ENCODE results near the gene ZNF135. TPM values are rescaled to one million over a fixed set of nuclear protein-coding genes. Genes with fewer than 3 reads are reported as not detected.

The ZNF135 gene
- total RNA-seq: under 1 TPM in 1 of 2 experiments, not detected in 1; 0.12 TPM

- Mint-ChIP-seq H3K36me3 (peaks cover 50% of the 10 kb centered on the region), H3K27me3 (peaks cover 19% of the 10 kb centered on the region), H3K4me3 (peak within 1 kb of the TSS; percentile 34), H3K9me3 (peaks cover 62% of the 10 kb centered on the region), H3K4me1 (ENCODE audit: low read depth) (peaks cover 4% of the 10 kb centered on the region), H3K27ac (no peak within 1 kb of the TSS)
- POLR2A ChIA-PET: interaction anchor here (0.9 kb wide), 1 partner anchor 123 kb away, joined by 4 read pairs; no protein-coding TSS in a partner anchor
- CTCF ChIA-PET: interaction anchor here (0.6 kb wide), 1 partner anchor 460 kb away, joined by 4 read pairs; no protein-coding TSS in a partner anchor
- DNase-seq: peak; percentile 45
- intact Hi-C loops (cut with micrococcal nuclease): no loop called here
Observed at GRCh38 chr19:58059003-58059670, at the start of gene ZNF135. ZNF135 (plus strand) TSS chr19:58059282; CDS start chr19:58060003, 721 bp downstream.

- H3K4me1 Mint-ChIP-seq (ENCODE audit: low read depth): peaks cover 2% of the 10 kb centered on the region
- POLR2A ChIA-PET: no interaction called here
- peaks cover 2% of the 10 kb centered on the region for H3K27me3 Mint-ChIP-seq
- H3K9me3 Mint-ChIP-seq: peaks cover 75% of the 10 kb centered on the region
- no peak for DNase-seq
- peaks cover 61% of the 10 kb centered on the region for H3K36me3 Mint-ChIP-seq
- CTCF ChIA-PET: no interaction called here
- intact Hi-C loops (cut with micrococcal nuclease): loop anchor here (10.0 kb wide), 1 partner anchor 176 kb away; the partner anchor contains the start of gene ZNF274
- no peak overlapping the region for H3K27ac Mint-ChIP-seq
- peak overlapping the region; percentile 49 for H3K4me3 Mint-ChIP-seq
Observed at GRCh38 chr19:58009301-58009665, 49.8 kb upstream of the ZNF135 start.

DNA sequence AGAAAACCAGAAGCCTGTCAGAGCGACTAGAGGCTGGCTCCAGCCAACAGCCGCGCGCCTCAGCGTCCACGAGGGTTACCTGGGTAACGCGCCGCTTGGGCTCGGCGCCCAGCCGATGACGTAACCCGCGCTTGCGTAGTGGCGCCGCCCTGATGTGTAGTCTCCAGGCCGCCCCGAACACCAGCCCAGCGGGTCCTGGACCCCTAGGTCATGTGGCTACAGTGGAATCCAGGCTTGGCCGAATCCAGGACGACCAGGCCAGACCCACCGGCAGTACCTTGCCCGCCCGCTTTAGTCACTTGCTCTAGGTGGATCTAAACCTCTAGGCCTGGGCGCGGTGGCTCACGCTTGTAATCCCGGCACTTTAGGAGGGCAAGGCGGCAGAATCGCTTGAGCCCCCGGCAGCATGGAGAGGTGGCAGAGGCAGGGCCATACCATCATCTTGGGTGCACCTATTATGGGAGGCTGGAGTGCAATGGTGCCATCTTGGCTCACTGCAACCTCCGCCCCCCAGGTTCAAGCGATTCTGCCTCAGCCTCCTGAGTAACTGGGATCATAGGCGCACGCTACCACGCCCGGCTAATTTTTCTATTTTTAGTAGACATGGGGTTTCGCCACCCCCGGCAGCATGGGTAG lies 49.3 kb upstream of the ZNF135 start:
- Mint-ChIP-seq H3K27ac (no peak overlapping the region), H3K4me1 (ENCODE audit: low read depth) (no peaks in the 10 kb centered on the region), H3K27me3 (peaks cover 2% of the 10 kb centered on the region), H3K36me3 (peaks cover 58% of the 10 kb centered on the region), H3K4me3 (peak overlapping the region; percentile 49), H3K9me3 (peaks cover 74% of the 10 kb centered on the region)
- intact Hi-C loops (cut with micrococcal nuclease): loop anchor here (10.0 kb wide), 1 partner anchor 175 kb away; the partner anchor contains the start of gene ZNF274
- peak; percentile 66 for DNase-seq
- ChIA-PET POLR2A (no interaction called here), CTCF (no interaction called here)

GRCh38 chr19:58010507-58010906 lies 48.6 kb upstream of the ZNF135 start:
- Mint-ChIP-seq H3K27ac (no peak overlapping the region), H3K9me3 (peaks cover 73% of the 10 kb centered on the region), H3K27me3 (peaks cover 2% of the 10 kb centered on the region), H3K4me3 (no peak overlapping the region), H3K36me3 (peaks cover 54% of the 10 kb centered on the region), H3K4me1 (ENCODE audit: low read depth) (no peaks in the 10 kb centered on the region)
- intact Hi-C loops (cut with micrococcal nuclease): no loop called here
- CTCF ChIA-PET: no interaction called here
- DNase-seq: no peak
- POLR2A ChIA-PET: no interaction called here

GRCh38 chr19:58014141-58014540 lies 44.9 kb upstream of the ZNF135 start:
- POLR2A ChIA-PET: interaction anchor here (0.6 kb wide), 1 partner anchor 13 kb away, joined by 3 read pairs; no protein-coding TSS in a partner anchor
- Mint-ChIP-seq H3K36me3 (peaks cover 27% of the 10 kb centered on the region), H3K9me3 (peaks cover 57% of the 10 kb centered on the region), H3K4me1 (ENCODE audit: low read depth) (no peaks in the 10 kb centered on the region), H3K4me3 (no peak overlapping the region), H3K27ac (no peak overlapping the region), H3K27me3 (peaks cover 2% of the 10 kb centered on the region)
- intact Hi-C loops (cut with micrococcal nuclease): no loop called here
- DNase-seq: no peak
- CTCF ChIA-PET: no interaction called here

GRCh38 chr19:58020129-58020528 lies 39.0 kb upstream of the ZNF135 start:
- H3K9me3 Mint-ChIP-seq: peaks cover 48% of the 10 kb centered on the region
- intact Hi-C loops (cut with micrococcal nuclease): no loop called here

DNA sequence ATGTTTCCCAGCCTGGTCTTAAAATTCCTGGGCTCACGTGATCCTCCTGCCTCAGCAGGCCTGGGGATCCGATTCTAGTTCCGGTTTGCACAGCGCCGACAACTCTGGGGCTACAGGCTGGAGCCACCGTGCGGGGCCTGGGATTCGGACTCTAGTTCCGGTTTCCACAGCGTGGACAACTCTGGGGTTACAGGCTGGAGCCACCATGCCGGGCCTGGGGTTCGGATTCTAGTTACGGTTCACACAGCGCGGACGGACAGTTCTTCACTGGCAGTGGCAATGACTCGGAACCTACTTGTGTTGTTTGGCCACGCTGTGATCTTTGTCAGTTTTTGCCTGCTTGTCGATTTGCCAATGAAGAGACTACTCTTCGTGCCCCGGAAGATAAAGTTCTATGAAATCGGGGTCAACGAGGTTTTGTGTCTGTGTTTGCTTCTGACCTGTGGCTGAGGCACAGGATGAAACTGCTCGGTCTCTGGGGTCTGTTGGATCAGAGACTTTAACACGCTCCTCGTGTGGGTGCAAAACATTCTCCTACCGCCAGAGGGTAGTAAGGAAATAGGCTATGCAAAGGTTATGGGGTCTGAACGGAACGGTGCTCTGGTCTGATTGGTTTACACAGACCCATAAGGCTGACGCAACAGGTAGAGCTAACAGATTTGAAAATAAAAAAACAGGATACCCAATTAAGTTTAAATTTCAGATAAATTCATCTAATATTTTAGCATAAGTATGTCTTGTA lies 37.4 kb upstream of the ZNF135 start:
- no peaks in the 10 kb centered on the region for H3K4me1 Mint-ChIP-seq (ENCODE audit: low read depth)

More at GRCh38 chr19:58020129-58020528, 39.0 kb upstream of the ZNF135 start:
- Mint-ChIP-seq H3K4me1 (ENCODE audit: low read depth) (no peaks in the 10 kb centered on the region), H3K27me3 (no peaks in the 10 kb centered on the region), H3K36me3 (peaks cover 7% of the 10 kb centered on the region), H3K27ac (no peak overlapping the region), H3K4me3 (no peak overlapping the region)
- DNase-seq: no peak
- POLR2A ChIA-PET: no interaction called here
- CTCF ChIA-PET: no interaction called here

DNA sequence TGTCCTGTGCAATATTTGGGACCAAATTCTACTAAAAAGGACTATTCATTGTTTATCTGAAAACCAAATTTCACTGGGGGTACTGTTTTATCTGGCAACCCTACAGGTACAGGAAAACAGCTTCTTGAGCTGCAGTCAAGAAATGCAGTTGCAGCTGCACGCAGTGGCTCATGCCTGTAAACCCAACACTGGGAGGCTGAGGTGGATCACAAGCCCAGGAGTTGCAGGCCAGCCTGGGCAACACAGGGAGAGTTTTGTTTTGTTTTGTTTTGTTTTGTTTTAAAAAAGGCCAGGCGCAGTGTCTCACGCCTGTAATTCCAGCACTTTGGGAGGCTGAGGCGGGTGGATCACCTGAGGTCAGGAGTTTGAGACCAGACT lies 36.8 kb upstream of the ZNF135 start:
- Mint-ChIP-seq H3K27ac (no peak overlapping the region), H3K9me3 (peaks cover 45% of the 10 kb centered on the region), H3K36me3 (peaks cover 7% of the 10 kb centered on the region), H3K27me3 (no peaks in the 10 kb centered on the region), H3K4me1 (ENCODE audit: low read depth) (no peaks in the 10 kb centered on the region), H3K4me3 (no peak overlapping the region)
- no peak for DNase-seq
- ChIA-PET POLR2A (no interaction called here), CTCF (interaction anchor here (0.8 to 1.0 kb wide), 2 partner anchors 20 to 133 kb away, joined by 3 to 4 read pairs; partner anchors contain the start of gene ZNF606)
- intact Hi-C loops (cut with micrococcal nuclease): no loop called here

More for the DNA sequence above, 37.4 kb upstream of the ZNF135 start:
- Mint-ChIP-seq H3K9me3 (peaks cover 45% of the 10 kb centered on the region), H3K27ac (no peak overlapping the region), H3K4me3 (no peak overlapping the region), H3K36me3 (peaks cover 7% of the 10 kb centered on the region), H3K27me3 (no peaks in the 10 kb centered on the region)
- intact Hi-C loops (cut with micrococcal nuclease): no loop called here
- CTCF ChIA-PET: interaction anchor here (0.8 to 1.0 kb wide), 2 partner anchors 20 to 134 kb away, joined by 3 to 4 read pairs; partner anchors contain the start of gene ZNF606
- POLR2A ChIA-PET: no interaction called here
- peak; percentile 36 for DNase-seq

DNA sequence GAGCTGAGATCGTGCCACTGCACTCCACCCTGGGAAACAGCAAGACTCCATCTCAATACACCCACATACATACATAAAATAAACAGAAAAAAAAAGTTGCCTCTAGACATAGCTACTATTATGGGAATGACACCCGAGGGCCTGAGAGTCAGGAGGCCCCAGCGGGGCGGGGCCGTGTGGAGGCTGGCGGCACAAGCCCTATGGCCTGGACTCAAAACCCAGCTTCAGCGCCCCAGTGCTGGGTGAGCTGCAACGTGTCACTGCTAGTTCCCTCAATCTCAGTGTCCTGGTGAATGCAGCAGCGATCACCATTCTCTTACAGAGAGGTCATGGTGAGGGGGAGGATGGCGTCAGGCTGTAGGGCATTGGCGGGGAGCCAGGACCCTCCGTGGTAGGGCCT lies 34.4 kb upstream of the ZNF135 start:
- no peak overlapping the region for H3K27ac Mint-ChIP-seq
- peaks cover 6% of the 10 kb centered on the region for H3K36me3 Mint-ChIP-seq
- H3K4me1 Mint-ChIP-seq (ENCODE audit: low read depth): no peaks in the 10 kb centered on the region
- CTCF ChIA-PET: no interaction called here
- peaks cover 49% of the 10 kb centered on the region for H3K9me3 Mint-ChIP-seq
- intact Hi-C loops (cut with micrococcal nuclease): no loop called here
- POLR2A ChIA-PET: no interaction called here
- DNase-seq: no peak
- H3K4me3 Mint-ChIP-seq: no peak overlapping the region
- H3K27me3 Mint-ChIP-seq: no peaks in the 10 kb centered on the region

- peaks cover 23% of the 10 kb centered on the region for H3K36me3 Mint-ChIP-seq
- intact Hi-C loops (cut with micrococcal nuclease): no loop called here
- peaks cover 18% of the 10 kb centered on the region for H3K27me3 Mint-ChIP-seq
- peaks cover 26% of the 10 kb centered on the region for H3K9me3 Mint-ChIP-seq
- ChIA-PET POLR2A (no interaction called here), CTCF (no interaction called here)
- no peak within 1 kb of the TSS for H3K4me3 Mint-ChIP-seq
- peak; percentile 12 for DNase-seq
- peaks cover 3% of the 10 kb centered on the region for H3K4me1 Mint-ChIP-seq (ENCODE audit: low read depth)
- H3K27ac Mint-ChIP-seq: no peak within 1 kb of the TSS
Observed at GRCh38 chr19:58033741-58034476, 25.2 kb upstream of the ZNF135 start, which contains the start of gene ZSCAN1. ZSCAN1 (plus strand) TSS chr19:58034025; CDS start chr19:58037837, 3,812 bp downstream.

DNA sequence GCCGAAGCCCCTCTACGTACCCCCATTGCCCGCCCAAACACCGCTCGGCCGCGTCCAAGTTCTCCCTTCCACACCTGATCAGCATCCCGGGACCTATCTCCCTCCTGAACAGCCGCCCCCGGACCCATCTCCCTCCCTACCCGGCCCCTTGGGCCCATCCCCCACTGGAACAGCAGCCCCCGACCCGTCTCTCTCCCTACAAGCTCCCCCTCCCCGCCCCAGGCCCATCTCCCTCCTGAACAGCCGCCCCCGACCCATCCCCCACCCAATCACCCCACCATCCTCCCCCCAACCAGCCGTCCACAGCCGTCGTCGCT lies 24.6 kb upstream of the ZNF135 start:
- DNase-seq: no peak
- peaks cover 25% of the 10 kb centered on the region for H3K9me3 Mint-ChIP-seq
- ChIA-PET CTCF (no interaction called here), POLR2A (no interaction called here)
- intact Hi-C loops (cut with micrococcal nuclease): no loop called here
- peaks cover 18% of the 10 kb centered on the region for H3K27me3 Mint-ChIP-seq
- peaks cover 21% of the 10 kb centered on the region for H3K36me3 Mint-ChIP-seq
- H3K4me3 Mint-ChIP-seq: no peak overlapping the region
- peaks cover 3% of the 10 kb centered on the region for H3K4me1 Mint-ChIP-seq (ENCODE audit: low read depth)
- no peak overlapping the region for H3K27ac Mint-ChIP-seq

DNA sequence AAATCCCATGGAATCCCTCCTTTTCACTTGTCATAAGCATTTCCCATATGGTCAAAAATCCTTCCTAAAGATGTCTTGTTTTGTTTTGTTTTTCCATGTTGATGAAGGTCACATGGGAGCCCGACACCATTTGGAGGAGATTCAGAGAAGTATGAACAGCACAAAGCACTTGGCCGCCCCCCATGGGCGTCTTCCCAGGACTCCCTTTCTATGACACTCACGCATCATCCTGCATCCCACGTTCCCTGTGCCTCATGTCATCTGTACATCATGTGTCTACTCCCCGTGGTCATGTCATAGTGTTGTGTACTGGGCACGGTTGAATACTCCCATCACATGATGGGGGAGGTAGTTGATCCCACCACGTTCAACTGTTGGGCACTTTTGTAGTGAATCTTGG lies 23.2 kb upstream of the ZNF135 start:
- H3K4me1 Mint-ChIP-seq (ENCODE audit: low read depth): peaks cover 3% of the 10 kb centered on the region
- no peak overlapping the region for H3K4me3 Mint-ChIP-seq
- POLR2A ChIA-PET: no interaction called here
- intact Hi-C loops (cut with micrococcal nuclease): no loop called here
- CTCF ChIA-PET: no interaction called here
- H3K36me3 Mint-ChIP-seq: peaks cover 21% of the 10 kb centered on the region
- H3K27ac Mint-ChIP-seq: no peak overlapping the region
- peaks cover 33% of the 10 kb centered on the region for H3K9me3 Mint-ChIP-seq
- peaks cover 18% of the 10 kb centered on the region for H3K27me3 Mint-ChIP-seq
- DNase-seq: no peak

All from activated CD4-positive, alpha-beta memory T cell treated with anti-CD3 and anti-CD28 coated beads for 36 hours (primary cell).